Upper lobe of left lung (tissue), 4 donors: Measurements from ENCODE around the gene TSPAN5.

Experiments used
- CTCF ChIP-seq, 6 experiments: fragments of 450-650 bp in 4 of 6; fragments of 200-600 bp in 2 of 6; sonication (generic) in 2 of 6; IDR thresholded peaks; one replicate each; pipeline ENCODE4 v1.5.1; 2016 to 2019; ENCODE audit warnings: antibody characterized with exemption in 6 of 6
- EP300 ChIP-seq, 4 donors: sonication (generic); formaldehyde crosslinking; IDR thresholded peaks; one replicate each; pipeline ENCODE4 v1.5.1; 2017; ENCODE audit warnings: antibody characterized with exemption in 4 of 4, control low read depth in 2 of 4
- POLR2A ChIP-seq, 4 donors: fragments of 450-650 bp; IDR thresholded peaks; one replicate each; pipeline ENCODE4 v1.5.1; 2016 to 2017; ENCODE audit warnings: antibody characterized with exemption in 4 of 4, mild to moderate bottlenecking in 2 of 4
- POLR2AphosphoS5 ChIP-seq, 2 donors: sonication (generic); formaldehyde crosslinking; IDR thresholded peaks; one replicate each; pipeline ENCODE4 v1.5.1; 2017; ENCODE audit warnings: antibody characterized with exemption in 2 of 2

- no peak for TF ChIP-seq POLR2AphosphoS5 (IDR thresholded peaks at IDR 0.05)
- TF ChIP-seq CTCF (IDR thresholded peaks at IDR 0.05) = no peak
- no peak for TF ChIP-seq POLR2A (IDR thresholded peaks at IDR 0.05)
- TF ChIP-seq EP300 (IDR thresholded peaks at IDR 0.05) = no peak
These were observed 145.5 kb downstream of the TSPAN5 start for GRCh38 chr4:98512918-98513317.
